ENCODE data around the gene CXorf65. TPM values are rescaled to one million over a fixed set of nuclear protein-coding genes. Genes with fewer than 3 reads are reported as not detected.

The CXorf65 gene
- total RNA-seq, 8 experiments from 2014 or later, result not detected

DNA sequence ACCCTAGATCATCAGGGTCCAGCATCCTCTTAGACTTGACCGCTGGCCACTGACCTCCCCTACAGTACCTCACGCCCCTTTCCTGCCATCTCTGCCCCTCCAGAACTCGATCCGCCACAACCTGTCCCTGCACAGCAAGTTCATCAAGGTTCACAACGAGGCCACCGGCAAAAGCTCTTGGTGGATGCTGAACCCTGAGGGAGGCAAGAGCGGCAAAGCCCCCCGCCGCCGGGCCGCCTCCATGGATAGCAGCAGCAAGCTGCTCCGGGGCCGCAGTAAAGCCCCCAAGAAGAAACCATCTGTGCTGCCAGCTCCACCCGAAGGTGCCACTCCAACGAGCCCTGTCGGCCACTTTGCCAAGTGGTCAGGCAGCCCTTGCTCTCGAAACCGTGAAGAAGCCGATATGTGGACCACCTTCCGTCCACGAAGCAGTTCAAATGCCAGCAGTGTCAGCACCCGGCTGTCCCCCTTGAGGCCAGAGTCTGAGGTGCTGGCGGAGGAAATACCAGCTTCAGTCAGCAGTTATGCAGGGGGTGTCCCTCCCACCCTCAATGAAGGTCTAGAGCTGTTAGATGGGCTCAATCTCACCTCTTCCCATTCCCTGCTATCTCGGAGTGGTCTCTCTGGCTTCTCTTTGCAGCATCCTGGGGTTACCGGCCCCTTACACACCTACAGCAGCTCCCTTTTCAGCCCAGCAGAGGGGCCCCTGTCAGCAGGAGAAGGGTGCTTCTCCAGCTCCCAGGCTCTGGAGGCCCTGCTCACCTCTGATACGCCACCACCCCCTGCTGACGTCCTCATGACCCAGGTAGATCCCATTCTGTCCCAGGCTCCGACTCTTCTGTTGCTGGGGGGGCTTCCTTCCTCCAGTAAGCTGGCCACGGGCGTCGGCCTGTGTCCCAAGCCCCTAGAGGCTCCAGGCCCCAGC is 5.7 kb downstream of the CXorf65 start:
- Histone ChIP-seq H3K27ac (no peak overlapping the region), H3K4me3 (no peak overlapping the region), H3K4me1 (replicated peaks in 1 of 2) (peaks cover 29 to 34% of the 10 kb centered on the region in 2 donors)
- ATAC-seq (replicated peaks in 6 of 8), result no peak
- WGBS, 10 experiments, result 10 to 100% (median 75%) methylated on average over 1 to 6 of the region's 31 CpGs; no CpG with 5 or more reads in 6 of the 10 experiments
- in situ Hi-C loops (cut with MboI; ENCODE audit: low pct_unique_long_range_greater_than_20kb in 2 of 9, low sequenced_read_pairs in 9 of 9, unreplicated experiment in 9 of 9), result no loop called here

DNA sequence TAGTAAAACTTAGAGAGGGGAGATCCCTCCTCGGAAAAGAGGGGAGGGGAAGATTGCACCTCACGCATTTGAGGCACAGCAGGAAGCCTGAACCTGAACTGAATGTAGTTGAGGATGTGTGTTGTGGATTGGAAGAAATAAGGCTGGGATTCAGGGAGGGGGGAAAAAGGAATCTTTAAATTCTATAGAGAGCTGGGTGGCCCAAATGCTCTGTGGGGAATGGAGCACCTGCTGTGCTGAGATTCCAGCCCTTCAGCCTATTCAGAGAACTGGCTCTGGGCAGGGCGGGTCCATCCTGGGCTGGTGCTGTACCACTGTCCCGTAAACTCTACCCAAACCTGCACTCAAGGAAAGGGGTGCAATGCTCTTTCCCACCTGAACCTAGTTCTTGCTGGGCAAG is 6.8 kb downstream of the CXorf65 start:
- peaks cover 29 to 34% of the 10 kb centered on the region in 2 donors for H3K4me1 ChIP-seq (replicated peaks in 1 of 2)
- ATAC-seq (replicated peaks in 6 of 8), result no peak

GRCh38 chrX:71098951-71099506 is 7.5 kb downstream of the CXorf65 start:
- in situ Hi-C loops (cut with MboI; ENCODE audit: low pct_unique_long_range_greater_than_20kb in 2 of 9, low sequenced_read_pairs in 9 of 9, unreplicated experiment in 9 of 9), result no loop called here
- 20 to 25% methylated on average over 1 to 2 of the region's 5 CpGs; no CpG with 5 or more reads in 8 of the 10 experiments for WGBS, 10 experiments
- ATAC-seq (replicated peaks in 6 of 8), result no peak
- Histone ChIP-seq H3K4me3 (no peak overlapping the region), H3K4me1 (replicated peaks in 1 of 2) (peaks cover 24 to 28% of the 10 kb centered on the region in 2 donors), H3K27ac (no peak overlapping the region)

More for the DNA sequence above, 6.8 kb downstream of the CXorf65 start:
- 20 to 100% (median 45%) methylated on average over 1 to 2 of the region's 4 CpGs; no CpG with 5 or more reads in 7 of the 10 experiments for WGBS, 10 experiments
- Histone ChIP-seq H3K27ac (no peak overlapping the region), H3K4me3 (no peak overlapping the region)
- in situ Hi-C loops (cut with MboI; ENCODE audit: low pct_unique_long_range_greater_than_20kb in 2 of 9, low sequenced_read_pairs in 9 of 9, unreplicated experiment in 9 of 9), result no loop called here

DNA sequence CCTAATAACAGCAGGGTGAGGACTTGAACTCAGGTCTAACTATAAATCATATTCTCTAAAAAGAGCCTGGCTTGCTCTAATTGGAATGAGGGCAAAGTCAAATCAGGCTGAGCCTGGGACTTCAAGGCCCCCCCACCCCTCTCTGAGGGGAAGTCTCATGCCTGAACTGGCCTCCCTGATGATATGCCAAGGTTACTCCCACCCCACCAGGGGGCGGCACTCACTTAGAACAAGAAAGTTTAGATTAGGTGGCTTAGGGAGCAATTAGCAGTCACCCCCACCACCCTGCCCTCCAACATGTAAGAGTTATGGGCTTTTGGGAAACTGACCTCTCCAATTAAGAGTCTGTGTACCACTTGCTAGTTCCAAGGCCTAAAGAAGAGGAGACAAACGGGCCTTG is 8.2 kb downstream of the CXorf65 start:
- WGBS, 10 experiments, result 20% methylated on average over 1 of the region's 2 CpGs; no CpG with 5 or more reads in 8 of the 10 experiments

GRCh38 chrX:71096760-71097032 is 9.8 kb downstream of the CXorf65 start:
- WGBS, 10 experiments, result no CpG with 5 or more reads among the region's 9 CpGs
- peak in 4 of 8 experiments; percentile 7 to 14 (median 10) for ATAC-seq (replicated peaks in 6 of 8)
- in situ Hi-C loops (cut with MboI; ENCODE audit: low pct_unique_long_range_greater_than_20kb in 2 of 9, low sequenced_read_pairs in 9 of 9, unreplicated experiment in 9 of 9), result no loop called here
- peaks cover 4 to 9% of the 10 kb centered on the region in 2 donors for H3K4me1 ChIP-seq (replicated peaks in 1 of 2)
- no peak overlapping the region for H3K27ac ChIP-seq
- H3K4me3 ChIP-seq, result peak overlapping the region; percentile 41 to 74 (median 52)

More for the DNA sequence above, 8.2 kb downstream of the CXorf65 start:
- peak in 1 of 8 experiments; percentile 5 for ATAC-seq (replicated peaks in 6 of 8)
- H3K4me1 ChIP-seq (replicated peaks in 1 of 2), result peaks cover 17 to 20% of the 10 kb centered on the region in 2 donors
- H3K27ac ChIP-seq, result no peak overlapping the region
- in situ Hi-C loops (cut with MboI; ENCODE audit: low pct_unique_long_range_greater_than_20kb in 2 of 9, low sequenced_read_pairs in 9 of 9, unreplicated experiment in 9 of 9), result no loop called here
- no peak overlapping the region for H3K4me3 ChIP-seq

GRCh38 chrX:71095981-71096759 is 10.4 kb downstream of the CXorf65 start:
- peak; percentile 27 to 64 (median 61) for ATAC-seq (replicated peaks in 6 of 8)
- WGBS, 10 experiments, result 0 to 26% (median 7%) methylated on average over 1 to 9 of the region's 46 CpGs; no CpG with 5 or more reads in 6 of the 10 experiments
- Histone ChIP-seq H3K27ac (no peak overlapping the region), H3K4me3 (peak overlapping the region; percentile 41 to 74 (median 52)), H3K4me1 (replicated peaks in 1 of 2) (peaks cover 4 to 9% of the 10 kb centered on the region in 2 donors)
- in situ Hi-C loops (cut with MboI; ENCODE audit: low pct_unique_long_range_greater_than_20kb in 2 of 9, low sequenced_read_pairs in 9 of 9, unreplicated experiment in 9 of 9), result no loop called here

- ATAC-seq (replicated peaks in 6 of 8), result peak; percentile 90 to 98 (median 96)
- WGBS, 10 experiments, result 0 to 16% (median 0%) methylated on average over 1 to 7 of the region's 29 CpGs; no CpG with 5 or more reads in 6 of the 10 experiments
- Histone ChIP-seq H3K4me3 (peak within 1 kb of the TSS; percentile 41 to 74 (median 52)), H3K27ac (peak within 1 kb of the TSS; percentile 27 to 50), H3K4me1 (replicated peaks in 1 of 2) (peaks cover 4 to 9% of the 10 kb centered on the region in 2 donors)
- in situ Hi-C loops (cut with MboI; ENCODE audit: low pct_unique_long_range_greater_than_20kb in 2 of 9, low sequenced_read_pairs in 9 of 9, unreplicated experiment in 9 of 9), result no loop called here
Observed at GRCh38 chrX:71095555-71095980, 11.0 kb downstream of the CXorf65 start, which contains the start of gene FOXO4. Gene FOXO4 (plus strand): TSS chrX:71095851. CDS start chrX:71096529, 678 bp downstream.

DNA sequence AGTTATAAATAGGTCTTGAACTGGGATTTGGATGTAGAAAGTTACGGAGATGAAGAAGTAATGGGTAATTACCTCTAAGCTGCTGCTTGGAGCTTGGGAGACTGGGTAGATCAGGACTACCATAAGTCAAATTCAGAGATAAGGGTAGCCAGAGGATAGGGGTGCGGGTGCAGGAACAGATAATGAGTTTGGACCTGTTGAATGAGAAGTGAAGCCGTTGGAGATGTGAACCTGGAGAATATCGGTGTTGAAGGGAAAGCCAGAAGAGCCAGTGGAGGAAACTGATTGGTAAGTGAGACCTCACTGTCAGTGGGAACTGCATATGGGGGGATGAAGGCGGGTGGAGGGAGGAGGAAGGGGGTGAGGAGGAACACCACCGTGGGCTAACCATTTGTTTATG is 11.5 kb downstream of the CXorf65 start:
- H3K27ac ChIP-seq, result peak overlapping the region; percentile 27 to 50
- 0 to 21% (median 10%) methylated on average over 2 to 3 of the region's 6 CpGs; no CpG with 5 or more reads in 7 of the 10 experiments for WGBS, 10 experiments
- peak in 5 of 8 experiments; percentile 3 to 28 (median 16) for ATAC-seq (replicated peaks in 6 of 8)
- peak overlapping the region; percentile 41 to 74 (median 52) for H3K4me3 ChIP-seq
- in situ Hi-C loops (cut with MboI; ENCODE audit: low pct_unique_long_range_greater_than_20kb in 2 of 9, low sequenced_read_pairs in 9 of 9, unreplicated experiment in 9 of 9), result no loop called here
- peaks cover 4 to 9% of the 10 kb centered on the region in 2 donors for H3K4me1 ChIP-seq (replicated peaks in 1 of 2)

DNA sequence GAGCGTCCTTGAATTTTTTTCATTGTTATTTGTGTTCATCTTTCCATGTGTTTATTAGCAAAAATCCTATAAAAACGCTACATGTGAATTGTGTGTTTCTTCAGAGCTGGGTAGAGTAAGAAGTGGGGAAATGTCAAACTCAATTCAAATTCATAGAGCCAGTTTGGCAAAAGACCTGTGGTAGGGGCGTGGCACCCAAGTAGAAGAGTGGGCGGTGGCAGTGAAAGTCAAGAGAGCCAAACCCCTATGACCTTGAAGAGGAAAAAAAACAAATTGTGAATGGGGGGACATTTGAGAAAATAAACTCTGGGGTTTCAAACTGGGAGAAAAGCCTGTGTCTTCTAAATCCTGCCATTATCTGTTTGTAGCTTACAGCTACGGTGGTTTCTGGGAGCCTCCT is 15.3 kb downstream of the CXorf65 start:
- H3K27ac ChIP-seq, result no peak overlapping the region
- no peak for ATAC-seq (replicated peaks in 6 of 8)
- no peak overlapping the region for H3K4me3 ChIP-seq
- H3K4me1 ChIP-seq (replicated peaks in 1 of 2), result no peaks in the 10 kb centered on the region
- WGBS, 10 experiments, result 39 to 100% (median 70%) methylated on average over 1 to 5 of the region's 5 CpGs; no CpG with 5 or more reads in 4 of the 10 experiments
- in situ Hi-C loops (cut with MboI; ENCODE audit: low pct_unique_long_range_greater_than_20kb in 2 of 9, low sequenced_read_pairs in 9 of 9, unreplicated experiment in 9 of 9), result no loop called here

DNA sequence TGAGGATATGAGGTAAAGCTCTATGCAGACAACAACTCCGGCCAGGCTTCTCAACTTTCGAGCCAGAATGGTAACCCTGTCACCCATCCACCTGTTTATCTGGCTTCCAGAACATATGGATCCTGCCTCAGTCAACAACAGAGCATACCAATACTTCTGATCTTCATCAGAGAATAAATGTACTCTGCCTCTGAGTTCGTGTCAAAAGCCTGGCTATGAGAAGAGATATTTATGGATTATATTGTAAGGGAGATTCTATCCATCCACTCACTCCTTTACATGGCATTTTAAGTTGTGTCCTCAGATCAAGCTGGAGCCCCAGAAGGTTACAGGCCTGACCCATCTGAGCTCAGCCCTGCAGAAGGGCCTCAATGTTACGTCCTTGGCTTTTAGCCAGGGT is 20.6 kb downstream of the CXorf65 start:
- ATAC-seq (replicated peaks in 6 of 8), result no peak
- H3K4me3 ChIP-seq, result no peak overlapping the region
- H3K27ac ChIP-seq, result no peak overlapping the region
- 0 to 86% (median 51%) methylated on average over 1 to 3 of the region's 4 CpGs; no CpG with 5 or more reads in 7 of the 10 experiments for WGBS, 10 experiments
- in situ Hi-C loops (cut with MboI; ENCODE audit: low pct_unique_long_range_greater_than_20kb in 2 of 9, low sequenced_read_pairs in 9 of 9, unreplicated experiment in 9 of 9), result no loop called here
- no peaks in the 10 kb centered on the region for H3K4me1 ChIP-seq (replicated peaks in 1 of 2)

- Histone ChIP-seq H3K4me3 (no peak overlapping the region), H3K4me1 (replicated peaks in 1 of 2) (no peaks in the 10 kb centered on the region), H3K27ac (no peak overlapping the region)
- in situ Hi-C loops (cut with MboI; ENCODE audit: low pct_unique_long_range_greater_than_20kb in 2 of 9, low sequenced_read_pairs in 9 of 9, unreplicated experiment in 9 of 9), result no loop called here
- no peak for ATAC-seq (replicated peaks in 6 of 8)
- WGBS, 10 experiments, result 57 to 100% methylated on average over 1 to 3 of the region's 4 CpGs; no CpG with 5 or more reads in 8 of the 10 experiments
Observed at GRCh38 chrX:71082822-71083221, 23.7 kb downstream of the CXorf65 start.

GRCh38 chrX:71082124-71082647 is 24.4 kb downstream of the CXorf65 start:
- WGBS, 10 experiments, result 0 to 40% (median 29%) methylated on average over 1 to 5 of the region's 5 CpGs; no CpG with 5 or more reads in 7 of the 10 experiments
- Histone ChIP-seq H3K4me3 (no peak overlapping the region), H3K27ac (no peak overlapping the region), H3K4me1 (replicated peaks in 1 of 2) (no peaks in the 10 kb centered on the region)
- in situ Hi-C loops (cut with MboI; ENCODE audit: low pct_unique_long_range_greater_than_20kb in 2 of 9, low sequenced_read_pairs in 9 of 9, unreplicated experiment in 9 of 9), result no loop called here
- peak in 1 of 8 experiments; percentile 62 for ATAC-seq (replicated peaks in 6 of 8)
